HEK293 (cell line): Measurements from ENCODE around the gene INTS2.

Experiments used
- GLIS2 ChIP-seq: fragments of 450-650 bp; formaldehyde crosslinking; IDR thresholded peaks from 2 replicates; pipeline ENCODE4 v1.5.1; 2016; ENCODE audit warnings: missing biosample characterization, missing genetic modification characterization
- MYNN ChIP-seq: fragments of 450-650 bp; formaldehyde crosslinking; IDR thresholded peaks from 2 replicates; pipeline ENCODE4 v1.5.1; 2016; ENCODE audit warnings: missing biosample characterization, missing genetic modification characterization, borderline replicate concordance
- OVOL3 ChIP-seq: fragments of 450-650 bp; formaldehyde crosslinking; IDR thresholded peaks from 2 replicates; pipeline ENCODE4 v1.5.1; 2016; ENCODE audit warnings: missing biosample characterization, missing genetic modification characterization
- SCRT1 ChIP-seq: fragments of 450-650 bp; formaldehyde crosslinking; IDR thresholded peaks from 2 replicates; pipeline ENCODE4 v1.5.1; 2016; ENCODE audit warnings: missing biosample characterization, missing genetic modification characterization, borderline replicate concordance
- SP7 ChIP-seq: fragments of 450-650 bp; formaldehyde crosslinking; IDR thresholded peaks from 2 replicates; pipeline ENCODE4 v1.5.1; 2016; ENCODE audit warnings: missing biosample characterization, missing genetic modification characterization
- ZFP41 ChIP-seq: fragments of 450-650 bp; formaldehyde crosslinking; IDR thresholded peaks from 2 replicates; pipeline ENCODE4 v1.5.1; 2016; ENCODE audit warnings: missing biosample characterization, missing genetic modification characterization, borderline replicate concordance
- ZIC2 ChIP-seq: fragments of 450-650 bp; formaldehyde crosslinking; IDR thresholded peaks from 2 replicates; pipeline ENCODE4 v1.5.1; 2016; ENCODE audit warnings: missing biosample characterization, missing genetic modification characterization
- ZNF121 ChIP-seq: fragments of 450-650 bp; formaldehyde crosslinking; IDR thresholded peaks from 2 replicates; pipeline ENCODE4 v1.5.1; 2016; ENCODE audit warnings: missing biosample characterization, missing genetic modification characterization
- ZNF138 ChIP-seq: fragments of 450-650 bp; formaldehyde crosslinking; IDR thresholded peaks from 2 replicates; pipeline ENCODE4 v1.5.1; 2016; ENCODE audit warnings: missing biosample characterization, missing genetic modification characterization, borderline replicate concordance
- ZNF239 ChIP-seq: fragments of 450-650 bp; formaldehyde crosslinking; IDR thresholded peaks from 2 replicates; pipeline ENCODE4 v1.5.1; 2016; ENCODE audit warnings: missing biosample characterization, missing genetic modification characterization
- ZNF426 ChIP-seq: fragments of 450-650 bp; formaldehyde crosslinking; IDR thresholded peaks from 2 replicates; pipeline ENCODE4 v1.5.1; 2017; ENCODE audit warnings: missing biosample characterization, missing genetic modification characterization, mild to moderate bottlenecking, inconsistent platforms, moderate library complexity
- ZNF514 ChIP-seq: fragments of 450-650 bp; formaldehyde crosslinking; IDR thresholded peaks from 2 replicates; pipeline ENCODE4 v1.5.1; 2016; ENCODE audit warnings: missing biosample characterization, missing genetic modification characterization
- ZNF529 ChIP-seq: fragments of 450-650 bp; formaldehyde crosslinking; IDR thresholded peaks from 2 replicates; pipeline ENCODE4 v1.5.1; 2017; ENCODE audit warnings: missing genetic modification characterization, missing biosample characterization; ENCODE audit not compliant: insufficient replicate concordance
- ZNF549 ChIP-seq: fragments of 450-650 bp; IDR thresholded peaks from 2 replicates; pipeline ENCODE4 v1.5.1; 2018; ENCODE audit warnings: missing biosample characterization, missing genetic modification characterization, mild to moderate bottlenecking, inconsistent platforms, moderate library complexity
- ZNF571 ChIP-seq: fragments of 450-650 bp; formaldehyde crosslinking; IDR thresholded peaks from 2 replicates; pipeline ENCODE4 v1.5.0; 2017; ENCODE audit warnings: missing biosample characterization, missing genetic modification characterization
- ZNF623 ChIP-seq: fragments of 450-650 bp; formaldehyde crosslinking; IDR thresholded peaks from 2 replicates; pipeline ENCODE4 v1.5.1; 2016; ENCODE audit warnings: missing biosample characterization, missing genetic modification characterization
- ZNF777 ChIP-seq: fragments of 450-650 bp; formaldehyde crosslinking; IDR thresholded peaks from 2 replicates; pipeline ENCODE4 v1.5.1; 2017; ENCODE audit warnings: missing biosample characterization, missing genetic modification characterization, borderline replicate concordance
- ZSCAN30 ChIP-seq: fragments of 450-650 bp; IDR thresholded peaks from 2 replicates; pipeline ENCODE4 v1.5.1; 2018; ENCODE audit warnings: missing biosample characterization, mild to moderate bottlenecking, missing genetic modification characterization, moderate library complexity
- TF ChIP-seq, protein P1 (sequence below): fragments of 450-650 bp; formaldehyde crosslinking; IDR thresholded peaks from 2 replicates; pipeline ENCODE4 v1.5.1; 2016; ENCODE audit warnings: missing biosample characterization, missing genetic modification characterization
- TF ChIP-seq, protein P2 (sequence below): sonication (generic); formaldehyde crosslinking; IDR thresholded peaks from 2 replicates; pipeline ENCODE4 v1.8.1; 2022; ENCODE audit warnings: mild to moderate bottlenecking, moderate library complexity, missing genetic modification reagents
- TF ChIP-seq, protein P3 (sequence below): fragments of 450-650 bp; formaldehyde crosslinking; IDR thresholded peaks from 2 replicates; pipeline ENCODE4 v1.5.1; 2016; ENCODE audit warnings: missing biosample characterization, missing genetic modification characterization
- TF ChIP-seq, protein P4 (sequence below): IDR thresholded peaks from 2 replicates; pipeline ENCODE4 v1.6.1; 2011; ENCODE audit warnings: mild to moderate bottlenecking, low read depth, low read length, borderline replicate concordance
- TF ChIP-seq, protein P5 (sequence below): fragments of 450-650 bp; formaldehyde crosslinking; conservative IDR thresholded peaks from 2 replicates; pipeline ENCODE4 v1.5.1; 2016; ENCODE audit warnings: low read depth, missing biosample characterization, missing genetic modification characterization
- TF ChIP-seq, protein P6 (sequence below): fragments of 450-650 bp; formaldehyde crosslinking; IDR thresholded peaks from 2 replicates; pipeline ENCODE4 v1.5.1; 2017; ENCODE audit warnings: missing biosample characterization, missing genetic modification characterization
- TF ChIP-seq, protein P7 (sequence below): fragments of 450-650 bp; formaldehyde crosslinking; IDR thresholded peaks from 2 replicates; pipeline ENCODE4 v1.5.1; 2016; ENCODE audit warnings: missing biosample characterization, missing genetic modification characterization

Gene INTS2

DNA sequence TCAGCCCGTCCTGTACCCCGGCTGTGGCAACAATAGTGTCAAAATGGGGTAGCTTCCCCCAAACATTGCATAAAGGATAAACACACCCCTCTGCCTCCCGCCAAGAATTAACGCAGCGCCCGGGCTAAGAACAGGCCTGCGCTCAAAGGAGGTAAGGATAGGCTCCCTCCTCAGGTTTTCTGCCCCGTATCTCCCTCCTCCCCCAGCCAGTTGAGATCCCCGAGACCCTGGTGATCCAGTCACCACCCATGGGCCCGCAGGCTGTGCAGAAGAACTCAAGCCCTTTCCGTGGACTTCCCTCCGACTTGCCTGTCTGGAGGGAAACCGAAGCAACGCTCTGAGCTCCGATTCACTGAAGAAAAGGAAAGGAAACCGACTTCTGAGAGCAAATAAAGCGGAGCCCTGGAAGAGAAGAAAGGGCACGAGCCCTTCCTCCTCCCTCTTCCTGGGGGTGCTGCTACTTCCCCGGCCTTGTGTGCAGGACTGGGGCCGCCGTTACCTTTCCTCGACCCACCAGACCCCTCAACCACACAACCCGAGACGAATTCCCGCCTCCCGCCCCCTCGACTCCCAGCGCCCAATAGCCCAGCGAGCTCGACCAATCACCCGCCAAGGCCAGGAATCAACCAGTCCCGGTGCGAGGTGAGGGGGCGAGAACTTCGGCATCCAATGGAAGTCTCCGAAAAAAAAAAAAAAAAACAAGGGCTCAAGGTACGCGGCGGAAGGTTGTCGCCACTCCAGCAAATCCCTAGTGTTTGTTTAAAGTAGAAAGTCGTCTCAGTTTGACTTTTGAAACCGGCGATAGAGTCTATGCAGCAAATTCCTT, 64.6 kb downstream of the INTS2 start, which contains the start of gene BRIP1 (continued):
- TF ChIP-seq ZNF777 (no peak; the same call in 1 of the 2 replicates), ZNF121 (no peak), ZIC2 (tag by site-specific recombination) (no peak; the same call in 1 of the 2 replicates), ZNF514 (no peak), ZNF623 (tag by site-specific recombination) (no peak), ZNF426 (tag by site-specific recombination) (no peak), ZNF138 (tag by site-specific recombination) (no peak), ZNF239 (tag by site-specific recombination) (no peak), ZNF571 (tag by site-specific recombination) (no peak), SCRT1 (tag by site-specific recombination) (no peak), GLIS2 (tag by site-specific recombination) (peak; percentile 86), ZNF529 (tag by site-specific recombination) (no peak), ZFP41 (tag by site-specific recombination) (no peak), OVOL3 (tag by site-specific recombination) (peak; percentile 57; the same call in 1 of the 2 replicates), ZSCAN30 (tag by site-specific recombination) (peak; percentile 55; the same call in 1 of the 2 replicates), ZNF549 (tag by site-specific recombination) (no peak), MYNN (tag by site-specific recombination) (no peak), SP7 (tag by site-specific recombination) (peak; percentile 86)
- TF ChIP-seq, protein P1, sequence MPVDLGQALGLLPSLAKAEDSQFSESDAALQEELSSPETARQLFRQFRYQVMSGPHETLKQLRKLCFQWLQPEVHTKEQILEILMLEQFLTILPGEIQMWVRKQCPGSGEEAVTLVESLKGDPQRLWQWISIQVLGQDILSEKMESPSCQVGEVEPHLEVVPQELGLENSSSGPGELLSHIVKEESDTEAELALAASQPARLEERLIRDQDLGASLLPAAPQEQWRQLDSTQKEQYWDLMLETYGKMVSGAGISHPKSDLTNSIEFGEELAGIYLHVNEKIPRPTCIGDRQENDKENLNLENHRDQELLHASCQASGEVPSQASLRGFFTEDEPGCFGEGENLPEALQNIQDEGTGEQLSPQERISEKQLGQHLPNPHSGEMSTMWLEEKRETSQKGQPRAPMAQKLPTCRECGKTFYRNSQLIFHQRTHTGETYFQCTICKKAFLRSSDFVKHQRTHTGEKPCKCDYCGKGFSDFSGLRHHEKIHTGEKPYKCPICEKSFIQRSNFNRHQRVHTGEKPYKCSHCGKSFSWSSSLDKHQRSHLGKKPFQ (tag by site-specific recombination): no peak
- TF ChIP-seq, protein P2, sequence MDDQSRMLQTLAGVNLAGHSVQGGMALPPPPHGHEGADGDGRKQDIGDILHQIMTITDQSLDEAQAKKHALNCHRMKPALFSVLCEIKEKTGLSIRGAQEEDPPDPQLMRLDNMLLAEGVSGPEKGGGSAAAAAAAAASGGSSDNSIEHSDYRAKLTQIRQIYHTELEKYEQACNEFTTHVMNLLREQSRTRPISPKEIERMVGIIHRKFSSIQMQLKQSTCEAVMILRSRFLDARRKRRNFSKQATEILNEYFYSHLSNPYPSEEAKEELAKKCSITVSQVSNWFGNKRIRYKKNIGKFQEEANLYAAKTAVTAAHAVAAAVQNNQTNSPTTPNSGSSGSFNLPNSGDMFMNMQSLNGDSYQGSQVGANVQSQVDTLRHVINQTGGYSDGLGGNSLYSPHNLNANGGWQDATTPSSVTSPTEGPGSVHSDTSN: no peak
- TF ChIP-seq, protein P3, sequence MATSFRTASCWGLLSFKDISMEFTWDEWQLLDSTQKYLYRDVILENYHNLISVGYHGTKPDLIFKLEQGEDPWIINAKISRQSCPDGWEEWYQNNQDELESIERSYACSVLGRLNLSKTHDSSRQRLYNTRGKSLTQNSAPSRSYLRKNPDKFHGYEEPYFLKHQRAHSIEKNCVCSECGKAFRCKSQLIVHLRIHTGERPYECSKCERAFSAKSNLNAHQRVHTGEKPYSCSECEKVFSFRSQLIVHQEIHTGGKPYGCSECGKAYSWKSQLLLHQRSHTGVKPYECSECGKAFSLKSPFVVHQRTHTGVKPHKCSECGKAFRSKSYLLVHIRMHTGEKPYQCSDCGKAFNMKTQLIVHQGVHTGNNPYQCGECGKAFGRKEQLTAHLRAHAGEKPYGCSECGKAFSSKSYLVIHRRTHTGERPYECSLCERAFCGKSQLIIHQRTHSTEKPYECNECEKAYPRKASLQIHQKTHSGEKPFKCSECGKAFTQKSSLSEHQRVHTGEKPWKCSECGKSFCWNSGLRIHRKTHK (tag by site-specific recombination): no peak
- TF ChIP-seq, protein P4, sequence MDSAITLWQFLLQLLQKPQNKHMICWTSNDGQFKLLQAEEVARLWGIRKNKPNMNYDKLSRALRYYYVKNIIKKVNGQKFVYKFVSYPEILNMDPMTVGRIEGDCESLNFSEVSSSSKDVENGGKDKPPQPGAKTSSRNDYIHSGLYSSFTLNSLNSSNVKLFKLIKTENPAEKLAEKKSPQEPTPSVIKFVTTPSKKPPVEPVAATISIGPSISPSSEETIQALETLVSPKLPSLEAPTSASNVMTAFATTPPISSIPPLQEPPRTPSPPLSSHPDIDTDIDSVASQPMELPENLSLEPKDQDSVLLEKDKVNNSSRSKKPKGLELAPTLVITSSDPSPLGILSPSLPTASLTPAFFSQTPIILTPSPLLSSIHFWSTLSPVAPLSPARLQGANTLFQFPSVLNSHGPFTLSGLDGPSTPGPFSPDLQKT: no peak
- TF ChIP-seq, protein P5, sequence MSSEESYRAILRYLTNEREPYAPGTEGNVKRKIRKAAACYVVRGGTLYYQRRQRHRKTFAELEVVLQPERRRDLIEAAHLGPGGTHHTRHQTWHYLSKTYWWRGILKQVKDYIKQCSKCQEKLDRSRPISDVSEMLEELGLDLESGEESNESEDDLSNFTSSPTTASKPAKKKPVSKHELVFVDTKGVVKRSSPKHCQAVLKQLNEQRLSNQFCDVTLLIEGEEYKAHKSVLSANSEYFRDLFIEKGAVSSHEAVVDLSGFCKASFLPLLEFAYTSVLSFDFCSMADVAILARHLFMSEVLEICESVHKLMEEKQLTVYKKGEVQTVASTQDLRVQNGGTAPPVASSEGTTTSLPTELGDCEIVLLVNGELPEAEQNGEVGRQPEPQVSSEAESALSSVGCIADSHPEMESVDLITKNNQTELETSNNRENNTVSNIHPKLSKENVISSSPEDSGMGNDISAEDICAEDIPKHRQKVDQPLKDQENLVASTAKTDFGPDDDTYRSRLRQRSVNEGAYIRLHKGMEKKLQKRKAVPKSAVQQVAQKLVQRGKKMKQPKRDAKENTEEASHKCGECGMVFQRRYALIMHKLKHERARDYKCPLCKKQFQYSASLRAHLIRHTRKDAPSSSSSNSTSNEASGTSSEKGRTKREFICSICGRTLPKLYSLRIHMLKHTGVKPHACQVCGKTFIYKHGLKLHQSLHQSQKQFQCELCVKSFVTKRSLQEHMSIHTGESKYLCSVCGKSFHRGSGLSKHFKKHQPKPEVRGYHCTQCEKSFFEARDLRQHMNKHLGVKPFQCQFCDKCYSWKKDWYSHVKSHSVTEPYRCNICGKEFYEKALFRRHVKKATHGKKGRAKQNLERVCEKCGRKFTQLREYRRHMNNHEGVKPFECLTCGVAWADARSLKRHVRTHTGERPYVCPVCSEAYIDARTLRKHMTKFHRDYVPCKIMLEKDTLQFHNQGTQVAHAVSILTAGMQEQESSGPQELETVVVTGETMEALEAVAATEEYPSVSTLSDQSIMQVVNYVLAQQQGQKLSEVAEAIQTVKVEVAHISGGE: no peak
- TF ChIP-seq, protein P6, sequence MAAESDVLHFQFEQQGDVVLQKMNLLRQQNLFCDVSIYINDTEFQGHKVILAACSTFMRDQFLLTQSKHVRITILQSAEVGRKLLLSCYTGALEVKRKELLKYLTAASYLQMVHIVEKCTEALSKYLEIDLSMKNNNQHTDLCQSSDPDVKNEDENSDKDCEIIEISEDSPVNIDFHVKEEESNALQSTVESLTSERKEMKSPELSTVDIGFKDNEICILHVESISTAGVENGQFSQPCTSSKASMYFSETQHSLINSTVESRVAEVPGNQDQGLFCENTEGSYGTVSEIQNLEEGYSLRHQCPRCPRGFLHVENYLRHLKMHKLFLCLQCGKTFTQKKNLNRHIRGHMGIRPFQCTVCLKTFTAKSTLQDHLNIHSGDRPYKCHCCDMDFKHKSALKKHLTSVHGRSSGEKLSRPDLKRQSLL: peak; percentile 84
- TF ChIP-seq, protein P7, sequence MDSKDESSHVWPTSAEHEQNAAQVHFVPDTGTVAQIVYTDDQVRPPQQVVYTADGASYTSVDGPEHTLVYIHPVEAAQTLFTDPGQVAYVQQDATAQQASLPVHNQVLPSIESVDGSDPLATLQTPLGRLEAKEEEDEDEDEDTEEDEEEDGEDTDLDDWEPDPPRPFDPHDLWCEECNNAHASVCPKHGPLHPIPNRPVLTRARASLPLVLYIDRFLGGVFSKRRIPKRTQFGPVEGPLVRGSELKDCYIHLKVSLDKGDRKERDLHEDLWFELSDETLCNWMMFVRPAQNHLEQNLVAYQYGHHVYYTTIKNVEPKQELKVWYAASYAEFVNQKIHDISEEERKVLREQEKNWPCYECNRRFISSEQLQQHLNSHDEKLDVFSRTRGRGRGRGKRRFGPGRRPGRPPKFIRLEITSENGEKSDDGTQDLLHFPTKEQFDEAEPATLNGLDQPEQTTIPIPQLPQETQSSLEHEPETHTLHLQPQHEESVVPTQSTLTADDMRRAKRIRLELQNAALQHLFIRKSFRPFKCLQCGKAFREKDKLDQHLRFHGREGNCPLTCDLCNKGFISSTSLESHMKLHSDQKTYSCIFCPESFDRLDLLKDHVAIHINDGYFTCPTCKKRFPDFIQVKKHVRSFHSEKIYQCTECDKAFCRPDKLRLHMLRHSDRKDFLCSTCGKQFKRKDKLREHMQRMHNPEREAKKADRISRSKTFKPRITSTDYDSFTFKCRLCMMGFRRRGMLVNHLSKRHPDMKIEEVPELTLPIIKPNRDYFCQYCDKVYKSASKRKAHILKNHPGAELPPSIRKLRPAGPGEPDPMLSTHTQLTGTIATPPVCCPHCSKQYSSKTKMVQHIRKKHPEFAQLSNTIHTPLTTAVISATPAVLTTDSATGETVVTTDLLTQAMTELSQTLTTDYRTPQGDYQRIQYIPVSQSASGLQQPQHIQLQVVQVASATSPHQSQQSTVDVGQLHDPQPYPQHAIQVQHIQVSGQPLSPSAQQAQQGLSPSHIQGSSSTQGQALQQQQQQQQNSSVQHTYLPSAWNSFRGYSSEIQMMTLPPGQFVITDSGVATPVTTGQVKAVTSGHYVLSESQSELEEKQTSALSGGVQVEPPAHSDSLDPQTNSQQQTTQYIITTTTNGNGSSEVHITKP (tag by site-specific recombination): peak; percentile 83
